ENCODE data around the gene ATP5PF.
A peak's percentile ranks its signal among the peaks of the same experiment; 100 is the strongest.
"Not testable (repeated sequence)": the region's sequence is repeated elsewhere in the genome, so short reads cannot be mapped to it uniquely, and the experiment has no call there.

Gene ATP5PF

DNA sequence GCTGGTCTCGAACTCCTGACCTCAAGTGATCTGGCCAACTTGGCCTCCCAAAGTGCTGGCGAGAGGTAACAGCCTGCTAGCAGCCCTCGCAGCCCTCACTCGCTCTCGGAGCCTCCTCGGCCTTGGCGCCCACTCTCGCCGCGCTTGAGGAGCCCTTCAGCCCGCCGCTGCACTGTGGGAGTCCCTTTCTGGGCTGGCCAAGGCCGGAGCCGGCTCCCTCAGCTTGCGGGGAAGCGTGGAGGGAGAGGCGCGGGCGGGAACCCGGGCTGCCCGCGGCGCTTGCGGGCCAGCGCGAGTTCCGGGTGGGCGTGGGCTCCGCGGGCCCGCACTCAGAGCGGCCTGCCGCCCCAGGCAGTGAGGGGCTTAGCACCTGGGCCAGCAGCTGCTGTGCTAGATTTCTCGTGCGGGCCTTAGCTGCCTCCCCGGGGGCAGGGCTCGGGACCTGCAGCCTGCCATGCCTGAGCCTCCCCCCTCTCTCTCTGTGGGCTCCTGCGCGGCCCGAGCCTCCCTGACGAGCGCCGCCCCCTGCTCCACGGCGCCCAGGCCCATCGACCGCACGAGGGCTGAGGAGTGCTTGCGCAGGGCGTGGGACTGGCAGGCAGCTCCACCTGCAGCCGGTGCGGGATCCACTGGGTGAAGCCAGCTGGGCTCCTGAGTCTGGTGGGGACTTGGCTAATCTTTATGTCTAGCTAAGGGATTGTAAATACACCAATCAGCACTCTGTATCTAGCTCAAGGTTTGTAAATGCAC lies 43.6 kb upstream of the ATP5PF start:
- H3K36me3 ChIP-seq (ENCODE audit: control insufficient read depth in 2 of 2, insufficient read depth in 1 of 2, low read length in 2 of 2); H3K4me1 ChIP-seq (ENCODE audit: control insufficient read depth, insufficient read depth, low read length); H3K27ac ChIP-seq (ENCODE audit: extremely low read depth, low read depth, low read length); H3K4me3 ChIP-seq (ENCODE audit: low read depth, low read length); POLR2A ChIA-PET; H3K9me3 ChIP-seq (ENCODE audit: control insufficient read depth, insufficient read depth, low read depth, low read length): not testable (repeated sequence)
- CTCF ChIA-PET = interaction anchor here (0.6 to 0.9 kb wide), 2 partner anchors 13 to 15 kb away, joined by 4 read pairs; no protein-coding TSS in a partner anchor

DNA sequence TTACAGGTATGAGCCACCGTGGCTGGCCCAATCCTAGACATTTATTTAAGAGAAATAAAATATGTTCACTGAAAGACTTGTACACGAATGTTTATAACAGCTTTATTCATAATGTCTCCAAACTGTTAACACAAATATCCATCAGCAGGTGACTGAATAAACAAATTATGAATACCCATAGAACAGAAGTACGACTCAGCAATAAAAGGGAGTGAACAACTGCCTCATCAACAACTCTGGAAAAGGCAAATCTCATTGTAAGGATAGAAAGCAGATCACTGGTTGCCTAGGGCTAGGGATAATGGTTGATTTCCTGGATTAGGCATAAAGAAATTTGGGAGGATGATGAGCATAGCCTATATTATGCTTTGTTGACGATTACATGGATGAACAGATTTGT lies 41.7 kb upstream of the ATP5PF start:
- Histone ChIP-seq H3K9me3 (ENCODE audit: control insufficient read depth, insufficient read depth, low read depth, low read length) (no peaks in the 10 kb centered on the region), H3K4me1 (ENCODE audit: control insufficient read depth, insufficient read depth, low read length) (no peaks in the 10 kb centered on the region), H3K36me3 (ENCODE audit: control insufficient read depth in 2 of 2, insufficient read depth in 1 of 2, low read length in 2 of 2) (no peaks in the 10 kb centered on the region), H3K4me3 (ENCODE audit: low read depth, low read length) (no peak overlapping the region), H3K27ac (ENCODE audit: extremely low read depth, low read depth, low read length) (no peak overlapping the region)
- ChIA-PET POLR2A (no interaction called here), CTCF (interaction anchor here (0.8 kb wide), 1 partner anchor 25 kb away, joined by 3 read pairs; no protein-coding TSS in a partner anchor)
- no peak for TF ChIP-seq ZNF558 (tag by site-specific recombination; IDR thresholded peaks at IDR 0.05)
- no peak for TF ChIP-seq ZNF776 (tag by site-specific recombination; IDR thresholded peaks at IDR 0.05; ENCODE audit: borderline replicate concordance)
- no peak for TF ChIP-seq ZNF404 (tag by site-specific recombination; IDR thresholded peaks at IDR 0.05)
- TF ChIP-seq ZBTB8A (tag by site-specific recombination; IDR thresholded peaks at IDR 0.05) = no peak
- TF ChIP-seq, protein P1, sequence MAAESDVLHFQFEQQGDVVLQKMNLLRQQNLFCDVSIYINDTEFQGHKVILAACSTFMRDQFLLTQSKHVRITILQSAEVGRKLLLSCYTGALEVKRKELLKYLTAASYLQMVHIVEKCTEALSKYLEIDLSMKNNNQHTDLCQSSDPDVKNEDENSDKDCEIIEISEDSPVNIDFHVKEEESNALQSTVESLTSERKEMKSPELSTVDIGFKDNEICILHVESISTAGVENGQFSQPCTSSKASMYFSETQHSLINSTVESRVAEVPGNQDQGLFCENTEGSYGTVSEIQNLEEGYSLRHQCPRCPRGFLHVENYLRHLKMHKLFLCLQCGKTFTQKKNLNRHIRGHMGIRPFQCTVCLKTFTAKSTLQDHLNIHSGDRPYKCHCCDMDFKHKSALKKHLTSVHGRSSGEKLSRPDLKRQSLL (tag by site-specific recombination; IDR thresholded peaks at IDR 0.05) = no peak
- no peak for TF ChIP-seq ZNF214 (tag by site-specific recombination; IDR thresholded peaks at IDR 0.05; ENCODE audit: borderline replicate concordance)
- TF ChIP-seq MZF1 (tag by site-specific recombination; IDR thresholded peaks at IDR 0.05; ENCODE audit: borderline replicate concordance) = no peak
- TF ChIP-seq ZNF701 (tag by site-specific recombination; IDR thresholded peaks at IDR 0.05) = no peak
- TF ChIP-seq SETDB1 (IDR thresholded peaks at IDR 0.05; ENCODE audit: insufficient read length, low read length) = no peak
- TF ChIP-seq ZNF473 (tag by site-specific recombination; IDR thresholded peaks at IDR 0.05) = no peak
- TF ChIP-seq ZNF114 (tag by site-specific recombination; IDR thresholded peaks at IDR 0.05) = no peak
- no peak for TF ChIP-seq YY1 (tag by site-specific recombination; IDR thresholded peaks at IDR 0.05)

GRCh38 chr21:25772686-25773085 lies 38.0 kb upstream of the ATP5PF start:
- POLR2A ChIA-PET = no interaction called here
- Histone ChIP-seq H3K4me1 (ENCODE audit: control insufficient read depth, insufficient read depth, low read length) (no peaks in the 10 kb centered on the region), H3K27ac (ENCODE audit: extremely low read depth, low read depth, low read length) (no peak overlapping the region), H3K9me3 (ENCODE audit: control insufficient read depth, insufficient read depth, low read depth, low read length) (no peaks in the 10 kb centered on the region), H3K36me3 (ENCODE audit: control insufficient read depth in 2 of 2, insufficient read depth in 1 of 2, low read length in 2 of 2) (peaks cover 0 to 7% of the 10 kb centered on the region in 2 experiments; a peak in 1 of 3 replicates), H3K4me3 (ENCODE audit: low read depth, low read length) (no peak overlapping the region)
- CTCF ChIA-PET = no interaction called here
- 0 out of 2 replicates have a peak, but pooled peaks have one; percentile 24 for TF ChIP-seq PRDM1 (tag by site-specific recombination; IDR thresholded peaks at IDR 0.05)
- no peak for TF ChIP-seq ZNF112 (tag by site-specific recombination; IDR thresholded peaks at IDR 0.05)
- TF ChIP-seq ZNF654 (tag by site-specific recombination; IDR thresholded peaks at IDR 0.05; ENCODE audit: low read depth) = no peak

DNA sequence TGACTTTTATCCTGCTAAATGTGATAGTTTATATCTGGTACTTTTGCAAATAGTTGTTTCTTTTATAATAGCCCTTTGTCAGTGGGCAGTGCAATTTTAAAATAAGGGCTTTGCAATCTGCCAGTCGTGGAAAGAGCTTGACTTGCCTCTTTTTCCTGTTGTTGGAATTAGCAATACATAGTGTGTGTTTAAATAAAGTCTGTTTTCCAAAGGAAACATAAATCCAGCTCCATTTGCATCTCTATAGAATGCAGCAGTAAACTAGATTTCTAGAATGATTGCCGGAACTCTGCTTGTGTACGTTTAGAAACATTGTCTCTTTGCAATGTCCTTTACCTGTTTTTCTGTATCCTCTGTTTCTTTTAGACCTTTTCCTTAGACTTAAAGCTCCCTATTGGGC lies 33.2 kb upstream of the ATP5PF start:
- Histone ChIP-seq H3K9me3 (ENCODE audit: control insufficient read depth, insufficient read depth, low read depth, low read length) (no peaks in the 10 kb centered on the region), H3K4me3 (ENCODE audit: low read depth, low read length) (no peak overlapping the region), H3K36me3 (ENCODE audit: control insufficient read depth in 2 of 2, insufficient read depth in 1 of 2, low read length in 2 of 2) (peaks cover 42 to 45% of the 10 kb centered on the region in 2 experiments), H3K27ac (ENCODE audit: extremely low read depth, low read depth, low read length) (no peak overlapping the region), H3K4me1 (ENCODE audit: control insufficient read depth, insufficient read depth, low read length) (no peaks in the 10 kb centered on the region)
- POLR2A ChIA-PET = no interaction called here
- CTCF ChIA-PET = interaction anchor here (0.6 to 1.0 kb wide), 3 partner anchors 34 to 375 kb away, joined by 3 to 4 read pairs (median 3); no protein-coding TSS in a partner anchor
- TF ChIP-seq ZNF223 (tag by site-specific recombination; IDR thresholded peaks at IDR 0.05) (no peak), HOXC10 (CRISPR knock-in tag; IDR thresholded peaks at IDR 0.05) (no peak), ZNF248 (tag by site-specific recombination; IDR thresholded peaks at IDR 0.05) (no peak), ZFP41 (tag by site-specific recombination; IDR thresholded peaks at IDR 0.05; ENCODE audit: borderline replicate concordance) (no peak), BCL11A (tag by site-specific recombination; IDR thresholded peaks at IDR 0.05; ENCODE audit: low read depth) (no peak), ZNF548 (tag by site-specific recombination; IDR thresholded peaks at IDR 0.05) (no peak), PRDM10 (tag by site-specific recombination; IDR thresholded peaks at IDR 0.05) (no peak), ZBTB48 (tag by site-specific recombination; IDR thresholded peaks at IDR 0.05) (no peak)
- TF ChIP-seq, protein P2, sequence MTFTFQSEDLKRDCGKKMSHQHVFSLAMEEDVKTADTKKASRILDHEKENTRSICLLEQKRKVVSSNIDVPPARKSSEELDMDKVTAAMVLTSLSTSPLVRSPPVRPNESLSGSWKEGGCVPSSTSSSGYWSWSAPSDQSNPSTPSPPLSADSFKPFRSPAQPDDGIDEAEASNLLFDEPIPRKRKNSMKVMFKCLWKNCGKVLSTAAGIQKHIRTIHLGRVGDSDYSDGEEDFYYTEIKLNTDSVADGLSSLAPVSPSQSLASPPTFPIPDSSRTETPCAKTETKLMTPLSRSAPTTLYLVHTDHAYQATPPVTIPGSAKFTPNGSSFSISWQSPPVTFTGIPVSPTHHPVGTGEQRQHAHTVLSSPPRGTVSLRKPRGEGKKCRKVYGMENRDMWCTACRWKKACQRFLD (tag by site-specific recombination; IDR thresholded peaks at IDR 0.05) = no peak
